Measurements from ENCODE around the gene CDSN.

DNA sequence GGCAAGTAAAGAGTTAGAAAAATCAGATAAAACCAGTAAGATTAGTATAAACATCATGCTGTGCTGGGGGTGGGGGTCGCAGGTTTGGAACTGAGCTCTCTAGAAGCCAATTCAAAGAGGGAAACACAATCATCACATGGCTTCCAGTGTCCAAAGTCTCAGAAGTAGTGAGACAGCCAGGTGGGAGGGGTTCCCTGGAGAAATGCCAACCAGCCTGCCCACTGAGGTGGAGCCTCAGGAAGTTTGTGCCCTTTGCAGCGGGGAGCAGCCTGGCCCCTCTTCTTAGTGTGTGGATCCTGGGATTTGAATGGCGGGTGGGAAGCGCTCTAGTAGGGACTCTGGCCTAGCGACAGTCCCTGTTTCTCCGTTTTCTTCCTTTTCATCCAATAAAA, 29.3 kb downstream of the CDSN start:
- TF ChIP-seq MAFK (IDR thresholded peaks at IDR 0.05; ENCODE audit: low read depth, low read length) (no peak), POLR2A (IDR thresholded peaks at IDR 0.05; ENCODE audit: low read depth, low read length) (no peak)
